HG02642 (cell line): ENCODE measurements around the gene CACNA1E.
A peak's percentile ranks its signal among the peaks of the same experiment; 100 is the strongest.

Experiments
- ATAC-seq: cut with Tn5 transposase; IDR thresholded peaks from one replicate; pipeline ENCODE4 v1.9.1; 2021; ENCODE audit warnings: mild to moderate bottlenecking; ENCODE audit not compliant: unreplicated experiment, poor library complexity

The CACNA1E gene

DNA sequence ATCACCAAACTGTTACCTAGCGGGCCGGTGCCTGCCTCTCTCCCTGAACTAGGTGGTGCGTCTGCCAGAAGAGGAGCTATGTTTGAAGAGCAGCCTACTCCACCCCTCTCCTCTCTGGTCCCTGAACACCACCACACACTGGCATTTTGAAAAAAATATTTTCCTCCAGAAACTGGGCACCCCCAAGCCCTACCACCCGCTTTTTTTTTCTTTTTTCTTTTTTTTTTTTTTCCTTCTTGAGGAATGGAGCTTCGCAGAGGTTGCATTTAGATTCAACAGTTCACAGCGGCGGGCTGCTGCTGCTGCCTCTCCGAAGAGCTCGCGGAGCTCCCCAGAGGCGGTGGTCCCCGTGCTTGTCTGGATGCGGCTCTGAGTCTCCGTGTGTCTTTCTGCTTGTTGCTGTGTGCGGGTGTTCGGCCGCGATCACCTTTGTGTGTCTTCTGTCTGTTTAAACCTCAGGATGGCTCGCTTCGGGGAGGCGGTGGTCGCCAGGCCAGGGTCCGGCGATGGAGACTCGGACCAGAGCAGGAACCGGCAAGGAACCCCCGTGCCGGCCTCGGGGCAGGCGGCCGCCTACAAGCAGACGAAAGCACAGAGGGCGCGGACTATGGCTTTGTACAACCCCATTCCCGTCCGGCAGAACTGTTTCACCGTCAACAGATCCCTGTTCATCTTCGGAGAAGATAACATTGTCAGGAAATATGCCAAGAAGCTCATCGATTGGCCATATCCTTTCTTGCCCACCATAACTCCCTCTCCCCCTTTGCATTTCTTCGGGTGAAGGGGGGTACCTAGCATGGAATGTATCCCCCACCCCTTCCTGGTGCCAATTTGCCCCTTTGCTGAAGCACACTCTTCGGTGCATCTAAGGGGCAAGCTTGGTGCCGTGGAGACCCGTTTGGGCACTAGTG lies at the start of gene CACNA1E:
Gene CACNA1E, plus strand, starts transcription at position 233 of the 911 bp plus-strand sequence. Its CDS starts 228 bp downstream, at position 461.
- ATAC-seq: no peak

DNA sequence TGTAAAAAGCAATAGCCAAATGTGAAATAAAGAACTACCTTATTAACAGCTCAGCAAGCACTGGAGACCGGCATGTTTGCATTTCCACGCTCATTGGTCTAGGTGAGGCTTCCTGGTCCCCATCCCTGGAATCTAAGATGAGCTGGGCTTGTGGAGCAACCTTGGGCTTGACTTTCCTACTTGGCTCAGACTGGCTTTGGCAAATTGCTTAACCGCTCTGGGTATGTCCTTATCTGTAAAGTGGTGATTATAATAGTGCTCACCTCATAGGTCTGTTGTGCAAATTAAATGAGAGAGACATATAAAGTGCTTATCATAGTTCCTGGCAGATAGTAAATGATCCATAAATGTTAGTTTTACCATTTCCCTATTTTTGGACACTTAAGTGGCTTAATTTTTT lies 49.4 kb upstream of the CACNA1E start:
- no peak for ATAC-seq

DNA sequence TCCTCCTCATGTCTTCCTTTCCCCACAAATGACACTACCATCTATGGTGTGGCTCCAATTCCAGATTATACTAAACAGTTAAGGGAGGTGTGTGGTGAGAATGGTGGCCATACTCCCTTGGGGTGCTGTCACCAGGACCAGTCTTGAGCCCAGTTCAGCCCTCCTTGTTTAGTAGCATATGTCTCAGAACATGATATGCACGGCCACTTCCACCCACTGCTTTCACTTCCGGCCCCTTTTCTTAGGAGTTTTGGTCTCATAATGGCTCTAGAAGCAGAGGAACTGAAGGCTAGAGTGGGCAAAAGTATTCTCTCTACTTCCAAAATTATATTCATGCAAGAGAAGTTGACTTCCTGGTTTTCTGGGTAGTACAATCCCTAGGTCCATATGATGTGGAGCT lies 45.3 kb upstream of the CACNA1E start:
- ATAC-seq: peak; percentile 68

DNA sequence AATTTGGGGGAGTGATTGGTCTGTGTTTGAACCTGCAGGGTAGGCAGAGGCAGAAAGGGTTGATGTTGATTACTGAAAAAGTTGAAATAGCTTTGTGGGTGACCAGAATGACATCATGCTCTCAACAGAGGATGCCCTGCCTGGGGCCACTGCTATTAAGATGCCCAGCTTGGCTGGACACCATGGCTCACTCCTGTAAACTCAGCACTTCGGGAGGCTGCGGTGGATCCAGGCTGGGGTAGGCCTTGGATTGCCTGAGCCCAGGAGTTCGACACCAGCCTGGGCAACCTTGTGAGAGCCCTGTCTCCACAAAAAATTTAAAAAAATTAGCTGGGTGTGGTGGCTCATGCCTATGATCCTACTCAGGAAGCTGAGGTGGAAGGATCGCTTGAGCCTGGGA lies 42.8 kb upstream of the CACNA1E start:
- ATAC-seq: no peak

DNA sequence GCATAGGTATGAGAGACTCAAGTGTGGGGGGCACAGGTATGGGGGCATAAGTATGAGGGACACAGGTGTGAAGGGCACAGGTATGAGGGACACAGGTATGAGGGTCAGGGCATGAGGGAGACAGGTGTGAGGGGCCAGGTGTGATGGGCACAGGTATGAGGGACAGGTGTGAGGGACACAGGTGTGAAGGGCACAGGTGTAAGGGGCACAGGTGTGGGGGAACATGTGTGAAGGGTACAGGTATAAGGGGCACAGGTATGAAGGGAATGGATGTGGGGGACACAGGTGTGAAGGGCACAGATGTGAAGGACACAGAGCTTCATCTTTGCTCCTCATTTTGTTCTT lies 41.2 kb upstream of the CACNA1E start:
- no peak for ATAC-seq

DNA sequence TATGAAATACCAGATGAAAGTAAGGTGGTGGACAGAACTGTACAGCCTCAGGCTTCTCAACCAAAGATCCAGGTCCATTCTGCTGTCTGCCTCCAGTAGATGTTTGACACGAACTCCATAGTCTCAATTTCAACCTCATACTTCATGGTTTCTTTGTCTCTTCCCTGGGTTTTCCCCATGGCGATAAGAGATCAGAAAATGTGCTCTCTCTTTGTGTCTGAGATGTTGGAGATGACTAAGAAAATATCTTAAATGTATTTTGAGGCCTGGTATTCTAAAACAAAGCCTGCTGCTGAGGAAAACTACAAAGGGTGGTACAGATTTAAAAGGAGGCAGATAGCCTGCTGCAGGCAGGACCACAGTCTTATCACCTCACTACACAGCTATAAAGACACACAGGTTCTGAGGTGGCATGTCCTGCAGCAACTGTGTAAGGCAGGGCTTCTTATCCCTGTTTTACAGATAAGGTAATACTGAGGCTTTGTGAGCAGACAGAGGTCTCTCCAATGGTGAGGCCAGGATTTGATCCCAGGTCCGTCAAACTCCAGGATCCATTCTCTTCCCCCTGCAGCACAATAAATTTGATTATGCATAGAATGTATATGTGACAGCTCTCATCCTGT lies 40.0 kb upstream of the CACNA1E start:
- no peak for ATAC-seq

DNA sequence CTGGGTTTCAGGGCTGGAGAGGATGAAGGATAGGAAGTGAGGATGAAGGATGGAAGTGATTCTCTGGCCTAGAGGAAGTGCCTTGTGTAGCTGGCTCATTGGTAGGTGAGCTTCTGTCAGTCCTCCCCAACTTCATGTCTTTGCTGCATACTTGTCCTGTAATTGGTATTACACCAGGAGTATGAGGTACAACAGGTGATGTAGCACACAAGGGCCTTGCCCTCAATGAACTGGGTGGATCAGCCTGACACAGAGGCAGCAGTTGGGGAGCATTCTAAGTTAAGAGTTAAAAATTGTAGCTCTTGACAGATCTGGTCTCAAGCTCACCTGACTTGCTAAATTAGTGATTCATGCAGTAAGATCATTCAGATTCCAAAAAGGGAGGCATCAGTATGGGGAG lies 37.9 kb upstream of the CACNA1E start:
- ATAC-seq: no peak

DNA sequence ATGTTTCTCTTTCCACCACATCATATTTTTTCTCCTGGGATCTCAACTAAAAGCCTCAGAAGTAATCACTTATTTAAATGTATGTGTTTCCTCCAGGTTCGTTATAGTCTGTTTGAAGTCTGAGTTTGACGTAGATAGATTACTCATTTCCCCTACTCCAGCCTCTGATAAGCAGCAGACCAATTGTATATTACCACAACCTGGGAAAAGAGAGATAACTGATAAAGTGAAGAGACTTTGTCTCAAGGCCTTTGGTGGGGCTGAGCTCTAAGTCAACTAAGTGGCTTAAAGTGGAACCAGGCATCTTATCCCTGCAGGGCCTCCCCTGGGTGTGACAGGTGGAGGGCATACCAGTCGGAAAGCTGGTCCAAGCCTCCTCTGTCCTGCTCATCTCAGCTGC lies 34.9 kb upstream of the CACNA1E start:
- no peak for ATAC-seq

DNA sequence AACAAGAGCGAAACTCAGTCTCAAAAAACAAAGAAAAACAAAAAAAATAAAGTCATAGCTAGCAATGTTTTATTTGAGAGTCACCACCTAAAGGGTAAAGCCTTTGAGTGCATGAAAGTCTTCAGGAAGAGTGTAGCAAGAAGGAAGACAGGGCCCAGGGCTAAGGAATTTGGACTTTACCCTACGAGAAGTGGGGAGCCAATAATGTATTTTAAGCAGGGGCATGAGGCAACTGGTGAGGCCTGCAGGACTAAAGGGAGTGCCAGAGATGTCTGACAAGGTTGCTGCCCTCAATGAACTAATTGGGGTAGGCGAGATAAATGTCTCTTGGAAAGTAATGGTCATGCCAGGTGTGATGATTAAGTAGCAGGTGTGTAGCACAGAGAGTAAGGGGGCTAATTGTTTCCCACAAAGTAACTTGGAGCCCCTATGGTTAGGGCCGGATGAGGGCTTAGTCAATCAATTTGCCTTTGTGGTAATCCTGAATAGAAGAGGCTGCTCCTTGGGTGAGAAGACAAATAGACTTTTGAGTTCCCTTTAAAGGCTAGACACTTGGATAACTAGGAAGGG lies 31.6 kb upstream of the CACNA1E start:
- no peak for ATAC-seq

DNA sequence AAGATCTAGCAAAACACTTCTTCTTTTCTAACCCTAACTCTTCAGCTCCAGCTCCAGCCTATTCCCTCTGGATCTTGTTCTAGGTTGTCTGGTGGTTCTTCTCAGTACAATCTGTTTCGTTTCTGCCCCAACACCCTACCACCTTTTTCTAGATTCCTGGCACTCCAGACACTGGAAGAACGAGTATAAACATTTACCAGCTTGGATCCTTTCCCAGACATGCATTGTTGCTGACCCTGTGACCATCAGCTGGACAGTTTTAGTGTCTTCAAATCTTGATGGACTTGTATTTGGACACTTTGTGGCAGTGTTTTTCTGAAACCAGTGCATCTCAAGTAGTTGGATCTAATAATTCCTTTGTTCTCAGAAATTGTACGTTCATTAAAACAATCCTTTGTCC lies 30.6 kb upstream of the CACNA1E start:
- ATAC-seq: no peak

DNA sequence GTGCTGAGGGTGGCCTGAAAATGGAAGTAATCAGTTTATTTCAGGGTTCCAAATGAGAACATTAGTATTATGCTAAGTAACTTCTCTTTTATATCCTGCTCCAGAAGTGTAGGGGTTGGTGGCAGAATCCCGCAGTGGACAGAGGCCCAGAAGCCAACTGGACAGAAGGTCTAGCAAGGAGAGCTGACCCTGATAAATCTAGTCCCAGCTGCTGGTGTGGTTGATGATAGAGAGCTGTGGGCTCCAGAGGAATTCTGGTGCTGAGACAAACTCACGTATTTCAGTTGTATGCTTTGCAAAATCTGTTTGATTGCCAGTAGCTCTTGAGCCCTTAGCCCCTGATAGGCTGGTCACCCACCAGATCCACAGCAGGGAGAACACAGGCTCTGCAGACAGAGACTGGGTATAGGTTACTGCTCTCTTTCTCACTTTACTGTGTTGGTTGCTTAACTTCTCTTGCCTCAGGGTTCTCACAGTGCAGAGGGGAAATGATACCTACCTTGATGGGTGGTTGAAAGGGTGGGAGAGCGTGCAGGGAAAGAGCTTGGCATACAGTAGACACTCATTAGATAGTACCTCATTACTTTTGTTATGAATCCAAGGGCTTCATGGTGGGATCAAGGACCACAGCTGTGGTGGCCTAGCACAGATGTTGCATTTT lies 29.6 kb upstream of the CACNA1E start:
- ATAC-seq: no peak

DNA sequence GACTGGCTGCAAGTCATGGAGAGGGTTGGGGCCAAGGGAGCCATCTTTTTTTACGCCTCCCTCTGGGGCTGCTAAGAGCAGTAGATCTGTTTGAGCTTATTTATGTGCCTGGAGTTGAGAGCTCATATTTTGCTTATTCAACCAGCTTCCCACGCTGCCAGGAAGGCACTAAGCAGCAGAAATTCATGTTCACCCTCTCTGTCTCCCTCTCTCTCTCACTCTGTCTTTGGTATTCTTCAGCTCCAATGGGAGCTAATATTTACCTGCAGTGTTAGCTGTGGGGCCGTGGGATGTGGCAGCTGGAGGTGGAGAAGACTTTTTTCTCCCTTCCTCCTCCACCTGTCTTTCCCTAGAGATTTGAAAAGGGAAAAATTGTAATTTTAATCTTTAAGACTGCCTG lies 26.8 kb upstream of the CACNA1E start:
- no peak for ATAC-seq

DNA sequence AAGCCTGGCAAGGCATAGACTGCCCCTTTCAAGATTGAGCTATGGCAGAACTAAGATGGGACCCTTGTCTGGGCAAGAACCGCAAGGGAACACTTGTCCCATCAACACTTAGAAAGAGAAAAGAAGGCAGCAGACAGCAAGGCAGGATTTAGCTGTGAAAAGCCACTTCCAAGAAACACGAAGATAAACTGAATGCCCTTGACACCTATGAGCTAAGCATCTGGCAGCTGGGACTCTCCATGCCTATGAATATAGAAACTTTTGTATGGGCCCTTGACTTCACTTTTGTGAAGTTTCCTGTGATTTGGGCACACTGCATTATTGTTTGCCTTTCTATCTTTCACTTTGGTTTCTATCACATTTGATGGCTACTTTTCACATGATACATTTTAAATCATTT lies 24.9 kb upstream of the CACNA1E start:
- ATAC-seq: no peak

DNA sequence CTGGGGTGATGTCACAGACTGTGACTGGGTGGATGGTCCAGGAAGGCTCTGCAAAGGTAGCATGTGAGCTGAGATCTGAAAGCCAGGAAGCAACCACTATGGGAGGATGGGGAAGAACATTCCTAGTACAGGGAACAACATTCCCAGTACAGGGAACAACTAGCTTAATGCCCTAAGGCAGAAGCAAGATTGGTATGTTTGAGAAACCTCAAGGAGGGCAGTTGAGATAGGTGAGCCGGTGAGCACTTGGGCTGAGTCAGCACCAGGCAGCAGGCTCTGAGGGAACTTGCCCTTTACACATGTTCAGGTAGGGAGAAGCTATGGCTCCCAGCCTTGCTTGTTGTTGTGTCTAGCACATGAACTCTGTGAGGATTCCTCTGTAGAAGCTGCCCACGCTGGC lies 24.2 kb upstream of the CACNA1E start:
- no peak for ATAC-seq

DNA sequence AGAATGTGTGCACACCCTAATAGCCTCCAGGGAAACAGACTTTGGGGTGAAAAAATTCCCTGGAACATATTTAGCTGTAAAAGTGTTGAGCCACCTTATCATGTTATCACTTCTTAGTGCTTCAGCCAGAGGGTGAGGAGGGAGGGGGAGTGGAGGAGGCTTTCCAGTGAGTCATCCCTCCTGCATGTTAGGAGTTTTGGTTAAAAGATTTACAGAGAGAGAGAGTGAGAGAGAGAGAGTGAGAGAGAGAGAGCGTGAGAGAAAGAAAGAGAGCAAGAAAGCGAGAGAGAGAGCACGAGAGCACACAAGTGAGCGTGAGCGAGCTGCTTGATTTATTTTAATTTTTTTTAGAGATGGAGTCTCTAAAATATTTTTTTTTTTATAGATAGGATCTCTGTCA lies 13.5 kb upstream of the CACNA1E start:
- ATAC-seq: no peak

DNA sequence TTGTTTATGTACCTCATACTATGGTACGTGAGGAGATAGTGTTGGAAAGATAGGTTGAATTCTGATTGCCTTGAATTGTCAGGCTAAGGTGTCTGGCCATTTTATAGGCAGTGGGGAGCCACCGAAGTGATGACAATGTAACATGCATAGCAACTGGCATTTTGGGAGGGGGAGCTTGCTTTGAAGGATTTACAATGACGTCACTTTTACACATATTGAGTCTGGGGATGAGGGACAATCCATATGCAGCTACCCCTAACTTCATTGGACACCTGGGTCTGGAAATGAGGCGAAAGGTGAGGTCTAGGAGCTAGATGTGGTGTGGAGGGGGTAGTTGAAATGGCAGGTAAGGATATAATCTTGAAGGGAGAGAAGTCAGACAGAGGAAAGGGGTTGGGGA lies 7.7 kb upstream of the CACNA1E start:
- no peak for ATAC-seq

DNA sequence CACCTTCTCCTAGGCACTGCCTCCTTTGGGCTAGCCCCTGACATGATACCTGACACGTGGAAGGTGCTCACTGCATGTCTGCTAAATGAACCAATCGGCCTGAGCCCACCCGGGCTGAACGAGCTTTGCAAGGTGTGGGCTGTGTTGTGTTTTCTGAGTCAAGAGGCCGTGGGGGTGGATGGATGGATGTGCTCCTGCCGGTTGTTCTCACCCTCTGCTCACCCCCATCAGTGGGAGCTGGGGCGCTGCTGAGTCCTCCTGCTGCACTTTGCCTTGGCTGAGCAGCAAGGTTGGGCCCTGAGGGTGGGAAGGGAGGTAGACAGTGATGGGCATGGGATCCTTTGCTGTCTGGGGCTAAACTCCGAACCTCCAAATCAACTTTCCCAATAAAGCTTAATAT lies 6.7 kb upstream of the CACNA1E start:
- no peak for ATAC-seq

DNA sequence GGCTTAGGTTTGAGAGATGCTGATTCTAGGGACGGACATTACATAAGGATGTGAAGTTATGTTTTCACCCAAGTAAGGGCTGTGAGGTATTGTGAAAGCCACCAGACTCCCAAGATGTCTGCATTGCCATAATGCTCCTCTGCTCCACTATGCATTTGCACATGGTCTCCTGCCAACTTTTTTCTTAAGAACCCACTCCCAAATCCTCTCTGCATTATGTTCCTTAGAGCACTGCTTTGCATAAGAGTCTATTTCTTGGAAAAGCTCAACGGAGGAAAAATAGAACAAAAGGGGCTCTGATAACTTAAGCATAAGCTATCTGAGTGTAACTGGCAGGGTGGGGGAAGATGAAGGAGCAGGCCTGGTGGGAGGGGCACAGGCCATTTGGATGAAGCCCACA lies 5.0 kb upstream of the CACNA1E start:
- ATAC-seq: no peak

DNA sequence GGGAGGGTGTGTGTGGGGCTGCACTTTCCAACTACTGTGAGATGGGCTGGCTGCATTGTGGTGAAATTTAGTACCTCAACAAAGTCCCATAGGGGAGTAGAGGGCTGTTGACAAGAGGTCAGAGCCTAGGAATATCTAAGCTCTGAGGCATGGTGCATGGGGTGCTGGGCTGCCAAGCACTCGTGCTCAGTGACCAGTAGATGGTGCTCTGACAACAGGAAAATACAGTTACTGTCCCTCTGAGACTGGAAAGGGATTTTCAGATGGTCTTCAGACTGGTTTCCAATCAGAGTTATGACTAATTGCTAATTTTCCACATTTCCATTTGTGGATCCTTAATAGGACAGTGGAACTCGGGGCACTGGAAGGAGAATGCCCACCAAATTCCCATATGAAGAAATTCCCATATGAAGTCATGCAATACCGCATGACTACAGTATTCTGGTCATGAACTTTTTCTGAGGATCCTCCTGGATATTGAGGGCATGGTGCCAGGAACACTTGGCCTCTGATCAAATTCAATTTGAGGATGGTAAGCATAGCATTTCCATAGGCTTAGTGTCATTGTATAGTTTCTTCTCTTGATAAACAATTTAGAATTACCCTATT lies 4.1 kb upstream of the CACNA1E start:
- ATAC-seq: peak; percentile 53

DNA sequence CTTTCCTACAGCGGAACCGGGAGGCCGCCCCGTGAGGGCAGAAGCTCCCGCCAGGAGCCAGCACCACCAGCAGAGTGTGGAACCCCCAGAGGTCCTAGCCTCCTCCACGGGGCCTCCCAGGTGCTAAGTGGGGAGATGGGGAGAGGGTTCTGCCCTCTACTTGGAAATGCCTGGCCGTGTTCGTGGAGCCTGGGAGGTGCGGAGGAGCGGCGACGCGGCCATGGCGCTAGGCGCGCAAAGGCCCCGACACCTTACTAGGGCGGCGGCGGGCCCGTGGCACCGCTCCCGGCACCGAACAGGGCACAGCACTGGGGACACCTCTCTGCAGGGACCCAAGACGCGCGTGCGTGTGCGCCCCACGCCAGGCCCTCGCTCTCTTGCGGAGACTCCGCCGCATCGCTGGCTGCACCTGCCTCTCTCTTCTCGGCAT lies 1.3 kb upstream of the CACNA1E start:
- no peak for ATAC-seq
